Measurements from ENCODE around the gene MANF. TPM values are rescaled to one million over a fixed set of nuclear protein-coding genes. Genes with fewer than 3 reads are reported as not detected.

Gene MANF
- total RNA-seq, 1 donor from 2014 or later, result 125 TPM

- Histone ChIP-seq H3K36me3 (ENCODE audit: insufficient read depth, low read length) (no peaks in the 10 kb centered on the region), H3K4me1 (ENCODE audit: insufficient read depth, low read length) (peaks cover 30% of the 10 kb centered on the region), H3K4me3 (ENCODE audit: insufficient read depth, low read depth, low read length) (no peak overlapping the region), H3K4me2 (ENCODE audit: low read length) (peak overlapping the region; percentile 76), H3K9me3 (ENCODE audit: insufficient read depth, low read depth, low read length) (no peaks in the 10 kb centered on the region), H3K79me2 (ENCODE audit: insufficient read depth, low read length) (no peaks in the 10 kb centered on the region), H4K20me1 (ENCODE audit: insufficient read depth, low read length) (no peaks in the 10 kb centered on the region), H3K27ac (ENCODE audit: low read depth, low read length) (peak overlapping the region; percentile 88), H3K9ac (ENCODE audit: low read length) (peak overlapping the region; percentile 36), H2AFZ (ENCODE audit: low read depth, low read length) (no peak overlapping the region), H3K27me3 (ENCODE audit: insufficient read depth, low read length) (no peaks in the 10 kb centered on the region)
- TF ChIP-seq CTCF (IDR thresholded peaks at IDR 0.05; ENCODE audit: insufficient read depth, low read depth, low read length), result no peak
- no peak for TF ChIP-seq EZH2 (IDR thresholded peaks at IDR 0.05; ENCODE audit: insufficient read depth, low read length)
- H3K4me1 Mint-ChIP-seq (ENCODE audit: low read depth, unreplicated experiment), result peaks cover 26% of the 10 kb centered on the region
- H3K27ac Mint-ChIP-seq (ENCODE audit: unreplicated experiment), result peak overlapping the region; percentile 98
- H3K27me3 Mint-ChIP-seq (ENCODE audit: low read depth, unreplicated experiment), result no peaks in the 10 kb centered on the region
- H3K9me3 Mint-ChIP-seq (ENCODE audit: unreplicated experiment), result no peaks in the 10 kb centered on the region
- FAIRE-seq (peak; percentile 49), DNase-seq (ENCODE audit: low read depth) (peak; percentile 14)
- no peak overlapping the region for H3K4me3 Mint-ChIP-seq (ENCODE audit: unreplicated experiment)
- H3K36me3 Mint-ChIP-seq (ENCODE audit: low read depth, unreplicated experiment), result peaks cover 4% of the 10 kb centered on the region
Measured at GRCh38 chr3:51340989-51341636, 44.0 kb upstream of the MANF start.

- peak overlapping the region; percentile 14 for H3K4me2 ChIP-seq (ENCODE audit: low read length)
- Mint-ChIP-seq H3K36me3 (ENCODE audit: low read depth, unreplicated experiment) (peaks cover 2% of the 10 kb centered on the region), H3K27ac (ENCODE audit: unreplicated experiment) (peak overlapping the region; percentile 41), H3K4me1 (ENCODE audit: low read depth, unreplicated experiment) (peaks cover 26% of the 10 kb centered on the region), H3K4me3 (ENCODE audit: unreplicated experiment) (no peak overlapping the region), H3K9me3 (ENCODE audit: unreplicated experiment) (no peaks in the 10 kb centered on the region), H3K27me3 (ENCODE audit: low read depth, unreplicated experiment) (no peaks in the 10 kb centered on the region)
- no peaks in the 10 kb centered on the region for H4K20me1 ChIP-seq (ENCODE audit: insufficient read depth, low read length)
- TF ChIP-seq EZH2 (IDR thresholded peaks at IDR 0.05; ENCODE audit: insufficient read depth, low read length) (no peak), CTCF (IDR thresholded peaks at IDR 0.05; ENCODE audit: insufficient read depth, low read depth, low read length) (no peak)
- no peak overlapping the region for H2AFZ ChIP-seq (ENCODE audit: low read depth, low read length)
- no peaks in the 10 kb centered on the region for H3K9me3 ChIP-seq (ENCODE audit: insufficient read depth, low read depth, low read length)
- DNase-seq (ENCODE audit: low read depth) (peak; percentile 67), FAIRE-seq (no peak)
- H3K4me3 ChIP-seq (ENCODE audit: insufficient read depth, low read depth, low read length), result no peak overlapping the region
- H3K36me3 ChIP-seq (ENCODE audit: insufficient read depth, low read length), result no peaks in the 10 kb centered on the region
- H3K79me2 ChIP-seq (ENCODE audit: insufficient read depth, low read length), result no peaks in the 10 kb centered on the region
- H3K4me1 ChIP-seq (ENCODE audit: insufficient read depth, low read length), result peaks cover 30% of the 10 kb centered on the region
- no peak overlapping the region for H3K27ac ChIP-seq (ENCODE audit: low read depth, low read length)
- H3K9ac ChIP-seq (ENCODE audit: low read length), result no peak overlapping the region
- H3K27me3 ChIP-seq (ENCODE audit: insufficient read depth, low read length), result no peaks in the 10 kb centered on the region
Measured at GRCh38 chr3:51343918-51344687, 41.0 kb upstream of the MANF start.

- Histone ChIP-seq H2AFZ (ENCODE audit: low read depth, low read length) (no peak overlapping the region), H3K27me3 (ENCODE audit: insufficient read depth, low read length) (no peaks in the 10 kb centered on the region), H3K9me3 (ENCODE audit: insufficient read depth, low read depth, low read length) (no peaks in the 10 kb centered on the region), H3K27ac (ENCODE audit: low read depth, low read length) (no peak overlapping the region), H3K4me2 (ENCODE audit: low read length) (no peak overlapping the region), H3K9ac (ENCODE audit: low read length) (no peak overlapping the region), H3K4me1 (ENCODE audit: insufficient read depth, low read length) (no peaks in the 10 kb centered on the region), H3K4me3 (ENCODE audit: insufficient read depth, low read depth, low read length) (no peak overlapping the region), H3K79me2 (ENCODE audit: insufficient read depth, low read length) (no peaks in the 10 kb centered on the region), H4K20me1 (ENCODE audit: insufficient read depth, low read length) (no peaks in the 10 kb centered on the region), H3K36me3 (ENCODE audit: insufficient read depth, low read length) (no peaks in the 10 kb centered on the region)
- no peak for DNase-seq (ENCODE audit: low read depth)
- Mint-ChIP-seq H3K27me3 (ENCODE audit: low read depth, unreplicated experiment) (peaks cover 4% of the 10 kb centered on the region), H3K4me1 (ENCODE audit: low read depth, unreplicated experiment) (no peaks in the 10 kb centered on the region), H3K9me3 (ENCODE audit: unreplicated experiment) (no peaks in the 10 kb centered on the region), H3K27ac (ENCODE audit: unreplicated experiment) (no peak overlapping the region), H3K36me3 (ENCODE audit: low read depth, unreplicated experiment) (no peaks in the 10 kb centered on the region), H3K4me3 (ENCODE audit: unreplicated experiment) (no peak overlapping the region)
- no peak for TF ChIP-seq CTCF (IDR thresholded peaks at IDR 0.05; ENCODE audit: insufficient read depth, low read depth, low read length)
- TF ChIP-seq EZH2 (IDR thresholded peaks at IDR 0.05; ENCODE audit: insufficient read depth, low read length), result no peak
- no peak for FAIRE-seq
Measured at GRCh38 chr3:51350751-51351150, 34.3 kb upstream of the MANF start.

Measured in astrocyte (in vitro differentiated cells and primary cell).